Measurements from ENCODE around the gene GULP1.

GRCh38 chr2:188315750-188316149, 24.1 kb downstream of the GULP1 start:
- no peak for TF ChIP-seq POLR2A (IDR thresholded peaks at IDR 0.05)
- TF ChIP-seq CTCF (IDR thresholded peaks at IDR 0.05) = no peak

All from adrenal gland (tissue), 5 donors.